ENCODE data around the gene ITIH4.

DNA sequence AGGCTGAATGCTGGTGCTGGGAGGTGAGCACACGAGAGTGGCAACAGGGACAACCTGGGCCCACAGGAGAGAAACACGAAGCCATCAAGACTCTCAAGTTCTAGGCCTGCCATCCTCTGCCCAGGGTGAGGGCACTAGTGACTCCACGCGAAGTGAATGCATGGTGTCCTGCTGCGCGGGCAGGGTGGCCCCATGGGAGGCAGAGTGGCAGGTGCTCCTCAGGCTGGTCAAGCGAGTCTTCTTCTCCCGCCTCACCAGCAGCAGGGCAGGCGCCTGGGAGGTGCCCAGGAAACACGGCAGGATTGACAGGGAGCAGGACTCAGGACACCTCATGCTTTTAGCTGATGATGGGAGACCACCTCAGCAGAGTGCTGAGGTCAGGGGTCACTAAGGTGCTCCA is 40.0 kb upstream of the ITIH4 start:
- TF ChIP-seq POLR2A (IDR thresholded peaks at IDR 0.05; ENCODE audit: low read depth, low read length) (no peak), POLR2AphosphoS5 (IDR thresholded peaks at IDR 0.05; ENCODE audit: low read depth, low read length) (no peak), TAF1 (IDR thresholded peaks at IDR 0.05; ENCODE audit: low read depth, low read length) (no peak), SPI1 (IDR thresholded peaks at IDR 0.05; ENCODE audit: low read depth, low read length) (no peak), PAX5 (IDR thresholded peaks at IDR 0.05; ENCODE audit: insufficient read depth, low read length, severe bottlenecking) (no peak)
